Choroid plexus epithelial cell (primary cell): ENCODE results near the gene OR10A2.

ENCODE experiments used
- DNase-seq: peaks from one replicate; pipeline ENCODE4 v3.0.0-alpha.2; 2010; ENCODE audit warnings: low read depth
- H3K4me3 ChIP-seq: 2 replicates; pipeline ENCODE4 v1.5.1; 2011; ENCODE audit warnings: low read depth, mild to moderate bottlenecking, control low read depth, low read length, moderate library complexity
- TF ChIP-seq, protein P1 (sequence below): conservative IDR thresholded peaks from 2 replicates; pipeline ENCODE4 v1.5.1; 2011; ENCODE audit warnings: low read depth, mild to moderate bottlenecking, control low read depth, inconsistent platforms, low read length, moderate library complexity

OR10A2 gene

DNA sequence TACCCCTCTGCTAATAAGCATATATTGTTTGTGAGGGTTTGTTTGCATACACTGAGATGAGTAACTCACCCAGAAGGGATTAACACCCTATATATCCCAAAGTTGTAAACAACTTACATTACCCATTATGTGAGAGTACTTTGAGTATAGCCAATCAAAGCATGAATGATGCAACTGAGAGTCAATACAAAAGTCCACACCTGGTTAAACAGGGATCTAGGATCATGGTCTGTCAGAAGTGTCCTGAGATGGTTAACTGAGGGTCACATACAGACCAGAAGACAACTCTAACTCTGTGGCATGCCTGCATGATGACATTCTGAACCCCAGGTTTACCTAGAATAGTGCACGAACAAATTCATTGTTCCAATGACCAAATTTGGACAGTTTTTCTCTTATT, 34.8 kb upstream of the OR10A2 start:
- TF ChIP-seq, protein P1, sequence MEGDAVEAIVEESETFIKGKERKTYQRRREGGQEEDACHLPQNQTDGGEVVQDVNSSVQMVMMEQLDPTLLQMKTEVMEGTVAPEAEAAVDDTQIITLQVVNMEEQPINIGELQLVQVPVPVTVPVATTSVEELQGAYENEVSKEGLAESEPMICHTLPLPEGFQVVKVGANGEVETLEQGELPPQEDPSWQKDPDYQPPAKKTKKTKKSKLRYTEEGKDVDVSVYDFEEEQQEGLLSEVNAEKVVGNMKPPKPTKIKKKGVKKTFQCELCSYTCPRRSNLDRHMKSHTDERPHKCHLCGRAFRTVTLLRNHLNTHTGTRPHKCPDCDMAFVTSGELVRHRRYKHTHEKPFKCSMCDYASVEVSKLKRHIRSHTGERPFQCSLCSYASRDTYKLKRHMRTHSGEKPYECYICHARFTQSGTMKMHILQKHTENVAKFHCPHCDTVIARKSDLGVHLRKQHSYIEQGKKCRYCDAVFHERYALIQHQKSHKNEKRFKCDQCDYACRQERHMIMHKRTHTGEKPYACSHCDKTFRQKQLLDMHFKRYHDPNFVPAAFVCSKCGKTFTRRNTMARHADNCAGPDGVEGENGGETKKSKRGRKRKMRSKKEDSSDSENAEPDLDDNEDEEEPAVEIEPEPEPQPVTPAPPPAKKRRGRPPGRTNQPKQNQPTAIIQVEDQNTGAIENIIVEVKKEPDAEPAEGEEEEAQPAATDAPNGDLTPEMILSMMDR, result no peak
- DNase-seq, result no peak
- H3K4me3 ChIP-seq, result no peak overlapping the region

DNA sequence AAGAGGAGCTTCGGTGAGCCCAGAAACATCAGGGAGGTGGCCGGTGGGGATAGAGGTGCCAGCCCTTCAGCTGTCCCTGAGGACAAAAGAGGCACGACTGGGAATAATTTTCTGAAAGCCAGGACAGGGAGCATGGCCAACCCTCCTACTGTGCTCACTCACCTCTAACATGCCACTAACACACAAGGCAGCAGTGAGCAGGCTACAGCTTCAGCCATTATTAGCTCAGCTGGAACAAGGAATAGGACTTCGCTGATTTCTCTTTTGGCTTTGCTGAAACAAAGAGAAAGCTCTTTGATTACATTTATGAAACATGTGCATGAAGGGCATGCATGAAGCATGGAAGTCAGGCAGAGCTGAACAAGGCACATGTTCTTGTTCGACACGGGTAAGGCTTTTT, 29.5 kb upstream of the OR10A2 start:
- no peak overlapping the region for H3K4me3 ChIP-seq
- TF ChIP-seq, protein P1, result no peak
- no peak for DNase-seq

DNA sequence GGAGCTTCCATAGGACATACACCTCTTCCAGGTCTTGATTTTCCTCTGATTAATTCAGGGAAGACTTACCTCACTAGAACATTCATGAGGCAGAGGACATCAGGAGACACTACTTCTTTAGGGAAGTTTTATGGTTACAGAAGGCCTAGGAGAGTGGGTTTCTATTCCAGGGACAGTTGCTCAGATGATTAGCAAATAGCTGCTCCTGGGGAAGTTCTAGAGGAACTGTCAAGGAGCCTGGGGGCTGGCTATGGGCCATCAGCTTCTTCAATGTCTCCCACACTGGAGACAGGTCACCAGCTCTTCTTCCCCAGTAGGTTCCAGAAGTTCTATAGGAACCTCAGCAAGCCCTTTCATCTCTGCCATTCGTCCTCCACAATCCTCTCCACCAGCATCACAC, 28.8 kb upstream of the OR10A2 start:
- no peak overlapping the region for H3K4me3 ChIP-seq
- TF ChIP-seq, protein P1, result no peak
- DNase-seq, result no peak

DNA sequence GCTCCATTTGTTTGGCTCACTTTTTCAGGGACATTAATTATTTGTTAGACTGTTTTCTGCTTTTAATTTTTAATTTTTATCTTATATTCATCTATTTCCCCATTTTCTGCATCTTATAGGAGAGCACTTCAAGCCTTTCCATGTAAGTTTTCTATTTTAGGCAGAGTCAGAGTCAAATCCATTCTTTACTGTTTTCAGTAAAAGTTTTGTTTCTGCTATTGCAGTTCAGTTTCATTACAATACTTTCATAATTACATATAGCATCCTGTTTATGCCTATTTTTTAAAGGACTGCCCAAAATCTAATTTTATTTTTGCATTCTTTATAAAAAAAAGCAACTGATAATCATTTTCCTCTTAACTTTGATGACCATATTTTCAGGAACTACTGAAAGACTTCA, 21.2 kb upstream of the OR10A2 start:
- TF ChIP-seq, protein P1, result no peak
- DNase-seq, result no peak
- H3K4me3 ChIP-seq, result no peak overlapping the region

DNA sequence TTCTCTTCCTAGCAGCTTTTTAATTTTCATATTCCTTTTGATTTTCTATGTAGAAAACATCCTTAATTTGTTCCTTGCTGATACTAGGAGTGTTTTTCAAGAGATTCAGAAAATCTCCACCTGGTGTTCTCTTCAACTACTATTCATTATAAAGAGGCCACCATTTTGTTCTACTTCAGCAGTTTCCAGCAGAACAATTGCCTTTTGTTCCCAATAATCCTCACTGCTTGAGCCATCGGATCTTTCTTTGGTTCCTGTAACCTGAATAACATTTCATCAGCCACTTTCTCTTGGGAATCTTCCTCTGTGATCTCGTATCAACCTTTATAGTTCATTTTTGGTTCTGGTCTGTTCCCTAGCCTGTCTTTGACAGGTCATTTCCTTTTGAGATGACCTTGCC, 19.2 kb upstream of the OR10A2 start:
- H3K4me3 ChIP-seq, result no peak overlapping the region
- TF ChIP-seq, protein P1, result no peak
- DNase-seq, result no peak

DNA sequence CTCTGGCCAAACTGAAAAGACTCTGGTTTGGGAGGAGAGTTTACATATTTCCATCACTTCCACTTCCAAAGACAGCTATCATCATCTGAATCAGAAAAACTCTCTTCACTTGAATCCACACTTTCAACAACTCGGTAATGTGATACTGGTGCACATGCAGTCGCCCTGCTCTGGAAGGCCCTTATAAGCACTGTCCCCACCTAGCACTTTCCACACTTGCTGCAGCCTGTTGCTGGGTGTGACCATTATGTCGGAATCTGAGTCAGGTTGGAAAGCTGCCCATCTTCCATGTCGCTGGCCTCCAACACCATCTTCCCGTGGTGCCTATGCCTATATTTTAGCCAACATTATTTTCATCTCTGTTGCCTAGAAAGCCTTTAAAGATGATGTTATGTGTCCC, 18.5 kb upstream of the OR10A2 start:
- DNase-seq, result no peak
- TF ChIP-seq, protein P1, result no peak

DNA sequence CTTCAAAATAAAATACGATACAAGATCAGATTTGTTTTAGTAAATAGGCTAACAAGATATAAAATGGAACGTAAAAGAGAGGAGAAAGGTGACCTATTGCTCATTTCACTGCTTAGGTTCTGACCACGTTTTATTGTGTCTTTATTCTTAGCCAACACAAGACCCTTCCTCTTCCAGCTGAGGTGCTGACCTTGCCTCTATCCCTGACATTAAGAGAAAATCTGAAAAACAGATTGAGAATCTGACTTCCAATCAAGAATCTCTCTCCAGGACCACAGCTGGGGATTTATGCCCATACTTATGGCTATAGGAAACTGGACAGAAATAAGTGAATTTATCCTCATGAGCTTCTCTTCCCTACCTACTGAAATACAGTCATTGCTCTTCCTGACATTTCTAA, 17.5 kb upstream of the OR10A2 start, which contains the start of gene OR10A5:
Gene OR10A5, plus strand, starts transcription at position 301 of the 400 bp plus-strand sequence. Its CDS starts 0 bp downstream, at position 301.
- no peak for DNase-seq
- TF ChIP-seq, protein P1, result no peak
- H3K4me3 ChIP-seq, result no peak within 1 kb of the TSS

More for the DNA sequence above, 18.5 kb upstream of the OR10A2 start:
- no peak overlapping the region for H3K4me3 ChIP-seq
